HEK293 (cell line): Measurements from ENCODE around the gene TAF1D.

ENCODE experiments used
- CTCF ChIA-PET: fragments of 350-600 bp; formaldehyde crosslinking; extraction: SDS; loops from one replicate; lab custom pipeline; 2021; ENCODE audit warnings: antibody characterized with exemption; lab: Yijun Ruan, JAX
- POLR2A ChIA-PET: fragments of 300-600 bp; formaldehyde crosslinking; extraction: SDS; loops from one replicate; lab custom pipeline; 2020; ENCODE audit warnings: antibody characterized with exemption, inconsistent platforms; lab: Yijun Ruan, JAX
- H3K27ac ChIP-seq: fragments of 200-500 bp; sonication (Bioruptor generic); 2 replicates; pipeline ENCODE4 v1.5.1; 2014; ENCODE audit warnings: low read depth, low read length, control low read depth, inconsistent platforms; ENCODE audit errors: extremely low read depth
- H3K36me3 ChIP-seq, 2 experiments: fragments of 200-500 bp in 1 of 2; sonication (Bioruptor generic) in 1 of 2; 1 replicate in 1 of 2; 2 replicates in 1 of 2; pipeline ENCODE4 v1.5.1; 2014 to 2017; ENCODE audit warnings: inconsistent platforms in 2 of 2, low read length in 2 of 2; ENCODE audit not compliant: control insufficient read depth in 2 of 2, insufficient read depth in 1 of 2
- H3K4me1 ChIP-seq: fragments of 200-500 bp; sonication (Bioruptor generic); 2 replicates; pipeline ENCODE4 v1.5.1; 2014; ENCODE audit warnings: mild to moderate bottlenecking, low read length, inconsistent platforms; ENCODE audit not compliant: control insufficient read depth, insufficient read depth
- H3K4me3 ChIP-seq: 2 replicates; pipeline ENCODE4 v1.5.1; 2011; ENCODE audit warnings: low read depth, mild to moderate bottlenecking, control low read depth, low read length, moderate library complexity
- H3K9me3 ChIP-seq: fragments of 200-500 bp; sonication (Bioruptor generic); 2 replicates; pipeline ENCODE4 v1.5.1; 2014; ENCODE audit warnings: low read depth, low read length, inconsistent platforms; ENCODE audit not compliant: control insufficient read depth, insufficient read depth
- GFI1B ChIP-seq: fragments of 450-650 bp; formaldehyde crosslinking; IDR thresholded peaks from 2 replicates; pipeline ENCODE4 v1.5.1; 2016; ENCODE audit warnings: missing biosample characterization, missing genetic modification characterization
- KLF9 ChIP-seq: fragments of 450-650 bp; formaldehyde crosslinking; IDR thresholded peaks from 2 replicates; pipeline ENCODE4 v1.5.1; 2016; ENCODE audit warnings: missing biosample characterization, missing genetic modification characterization, low read depth
- OSR2 ChIP-seq: fragments of 450-650 bp; formaldehyde crosslinking; IDR thresholded peaks from 2 replicates; pipeline ENCODE4 v1.5.1; 2016; ENCODE audit warnings: missing biosample characterization, missing genetic modification characterization
- ZBTB8A ChIP-seq: fragments of 450-650 bp; formaldehyde crosslinking; IDR thresholded peaks from 2 replicates; pipeline ENCODE4 v1.5.1; 2016; ENCODE audit warnings: missing biosample characterization, missing genetic modification characterization
- ZNF112 ChIP-seq: fragments of 450-650 bp; formaldehyde crosslinking; IDR thresholded peaks from 2 replicates; pipeline ENCODE4 v1.5.0; 2017; ENCODE audit warnings: missing biosample characterization, missing genetic modification characterization
- ZNF23 ChIP-seq: fragments of 450-650 bp; formaldehyde crosslinking; IDR thresholded peaks from 2 replicates; pipeline ENCODE4 v1.5.1; 2016; ENCODE audit warnings: missing biosample characterization, missing genetic modification characterization, borderline replicate concordance
- ZNF266 ChIP-seq: fragments of 450-650 bp; formaldehyde crosslinking; IDR thresholded peaks from 2 replicates; pipeline ENCODE4 v1.5.1; 2016; ENCODE audit warnings: missing biosample characterization, missing genetic modification characterization, low read depth
- ZNF274 ChIP-seq, 2 experiments: fragments of 200-500 bp in 1 of 2; fragments of 450-650 bp in 1 of 2; sonication (Bioruptor generic) in 1 of 2; formaldehyde crosslinking in 1 of 2; IDR thresholded peaks; 2 replicates each; pipeline versions ENCODE4 v1.5.1 to v1.6.1; 2014 to 2016; ENCODE audit warnings: borderline replicate concordance in 1 of 2, inconsistent platforms in 1 of 2, low read length in 1 of 2, missing biosample characterization in 1 of 2, missing genetic modification characterization in 1 of 2
- ZNF311 ChIP-seq: fragments of 450-650 bp; formaldehyde crosslinking; IDR thresholded peaks from 2 replicates; pipeline ENCODE4 v1.5.1; 2017; ENCODE audit warnings: missing biosample characterization, missing genetic modification characterization, borderline replicate concordance
- ZNF362 ChIP-seq: fragments of 450-650 bp; formaldehyde crosslinking; IDR thresholded peaks from 2 replicates; pipeline ENCODE4 v1.5.1; 2016; ENCODE audit warnings: missing biosample characterization, missing genetic modification characterization
- ZNF48 ChIP-seq: fragments of 450-650 bp; formaldehyde crosslinking; IDR thresholded peaks from 2 replicates; pipeline ENCODE4 v1.5.1; 2016; ENCODE audit warnings: missing biosample characterization, missing genetic modification characterization
- ZNF558 ChIP-seq: fragments of 450-650 bp; formaldehyde crosslinking; IDR thresholded peaks from 2 replicates; pipeline ENCODE4 v1.5.1; 2016; ENCODE audit warnings: missing biosample characterization, missing genetic modification characterization
- ZNF639 ChIP-seq: fragments of 450-650 bp; formaldehyde crosslinking; IDR thresholded peaks from 2 replicates; pipeline ENCODE4 v1.5.1; 2016; ENCODE audit warnings: missing biosample characterization, missing genetic modification characterization
- ZNF660 ChIP-seq: fragments of 450-650 bp; IDR thresholded peaks from 2 replicates; pipeline ENCODE4 v1.5.1; 2018; ENCODE audit warnings: missing biosample characterization, mild to moderate bottlenecking, missing genetic modification characterization
- ZNF664 ChIP-seq: fragments of 450-650 bp; formaldehyde crosslinking; IDR thresholded peaks from 2 replicates; pipeline ENCODE4 v1.5.1; 2016; ENCODE audit warnings: missing biosample characterization, missing genetic modification characterization
- ZNF677 ChIP-seq: fragments of 450-650 bp; IDR thresholded peaks from 2 replicates; pipeline ENCODE4 v1.5.0; 2018; ENCODE audit warnings: missing biosample characterization, mild to moderate bottlenecking, missing genetic modification characterization, moderate library complexity
- ZNF768 ChIP-seq: fragments of 450-650 bp; formaldehyde crosslinking; IDR thresholded peaks from 2 replicates; pipeline ENCODE4 v1.5.1; 2018; ENCODE audit warnings: missing biosample characterization, mild to moderate bottlenecking, missing genetic modification characterization
- ZNF776 ChIP-seq: fragments of 450-650 bp; formaldehyde crosslinking; IDR thresholded peaks from 2 replicates; pipeline ENCODE4 v1.5.0; 2017; ENCODE audit warnings: missing biosample characterization, missing genetic modification characterization, borderline replicate concordance
- TF ChIP-seq, protein P1 (sequence below): fragments of 450-650 bp; formaldehyde crosslinking; IDR thresholded peaks from 2 replicates; pipeline ENCODE4 v1.5.1; 2017; ENCODE audit warnings: missing biosample characterization, missing genetic modification characterization
- TF ChIP-seq, protein P2 (sequence below): fragments of 450-650 bp; formaldehyde crosslinking; conservative IDR thresholded peaks from 2 replicates; pipeline ENCODE4 v1.5.1; 2016; ENCODE audit warnings: low read depth, missing biosample characterization, missing genetic modification characterization

The TAF1D gene

GRCh38 chr11:93757301-93757700 is 16.0 kb upstream of the TAF1D start (continued):
- no peak for TF ChIP-seq KLF9 (tag by site-specific recombination)
- TF ChIP-seq ZBTB8A, result no peak

DNA sequence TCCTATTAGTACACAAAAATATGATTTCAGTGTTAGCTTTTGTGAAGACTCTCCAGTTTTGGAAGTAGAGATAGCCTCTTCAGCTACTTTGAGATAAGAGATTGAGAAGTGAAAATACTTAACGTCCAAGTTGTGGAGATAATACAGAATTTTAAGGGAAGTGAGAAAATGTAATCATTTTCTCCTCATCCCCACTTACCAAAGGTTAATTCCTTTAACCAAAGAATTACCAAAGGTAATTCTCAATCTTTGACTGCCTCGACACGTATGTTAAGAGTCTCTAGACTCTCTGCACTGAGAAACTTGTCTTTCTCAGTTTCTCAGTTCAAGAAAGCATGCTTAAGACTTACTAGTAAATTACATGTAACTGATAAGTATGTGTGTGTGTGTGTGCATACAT is 15.5 kb upstream of the TAF1D start:
- H3K36me3 ChIP-seq, result peaks cover 0 to 57% of the 10 kb centered on the region in 2 experiments; a peak in 2 of 3 replicates
- ChIA-PET POLR2A (no interaction called here), CTCF (interaction anchor here (1.0 kb wide), 1 partner anchor 138 kb away, joined by 3 read pairs; no protein-coding TSS in a partner anchor)
- TF ChIP-seq OSR2 (tag by site-specific recombination) (no peak), ZNF48 (tag by site-specific recombination) (no peak), GFI1B (tag by site-specific recombination) (no peak), ZNF768 (no peak), ZNF677 (tag by site-specific recombination) (no peak), ZNF660 (no peak), ZNF639 (tag by site-specific recombination) (no peak)
- TF ChIP-seq, protein P1, sequence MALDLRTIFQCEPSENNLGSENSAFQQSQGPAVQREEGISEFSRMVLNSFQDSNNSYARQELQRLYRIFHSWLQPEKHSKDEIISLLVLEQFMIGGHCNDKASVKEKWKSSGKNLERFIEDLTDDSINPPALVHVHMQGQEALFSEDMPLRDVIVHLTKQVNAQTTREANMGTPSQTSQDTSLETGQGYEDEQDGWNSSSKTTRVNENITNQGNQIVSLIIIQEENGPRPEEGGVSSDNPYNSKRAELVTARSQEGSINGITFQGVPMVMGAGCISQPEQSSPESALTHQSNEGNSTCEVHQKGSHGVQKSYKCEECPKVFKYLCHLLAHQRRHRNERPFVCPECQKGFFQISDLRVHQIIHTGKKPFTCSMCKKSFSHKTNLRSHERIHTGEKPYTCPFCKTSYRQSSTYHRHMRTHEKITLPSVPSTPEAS (tag by site-specific recombination), result no peak
- H3K27ac ChIP-seq, result no peak overlapping the region
- no peak overlapping the region for H3K4me3 ChIP-seq
- no peaks in the 10 kb centered on the region for H3K9me3 ChIP-seq
- H3K4me1 ChIP-seq, result no peaks in the 10 kb centered on the region

- TF ChIP-seq ZNF362 (no peak), ZNF776 (tag by site-specific recombination) (no peak), ZNF558 (tag by site-specific recombination) (no peak), ZNF311 (no peak), ZNF23 (tag by site-specific recombination) (no peak), ZNF266 (tag by site-specific recombination) (no peak), ZNF664 (tag by site-specific recombination) (no peak), ZNF274 (IDR thresholded peaks at IDR 0.05; ENCODE audit: low read length) (no peak), ZNF274 (tag by site-specific recombination; IDR thresholded peaks at IDR 0.05; ENCODE audit: borderline replicate concordance) (no peak), ZNF112 (tag by site-specific recombination) (no peak)
- TF ChIP-seq, protein P2, sequence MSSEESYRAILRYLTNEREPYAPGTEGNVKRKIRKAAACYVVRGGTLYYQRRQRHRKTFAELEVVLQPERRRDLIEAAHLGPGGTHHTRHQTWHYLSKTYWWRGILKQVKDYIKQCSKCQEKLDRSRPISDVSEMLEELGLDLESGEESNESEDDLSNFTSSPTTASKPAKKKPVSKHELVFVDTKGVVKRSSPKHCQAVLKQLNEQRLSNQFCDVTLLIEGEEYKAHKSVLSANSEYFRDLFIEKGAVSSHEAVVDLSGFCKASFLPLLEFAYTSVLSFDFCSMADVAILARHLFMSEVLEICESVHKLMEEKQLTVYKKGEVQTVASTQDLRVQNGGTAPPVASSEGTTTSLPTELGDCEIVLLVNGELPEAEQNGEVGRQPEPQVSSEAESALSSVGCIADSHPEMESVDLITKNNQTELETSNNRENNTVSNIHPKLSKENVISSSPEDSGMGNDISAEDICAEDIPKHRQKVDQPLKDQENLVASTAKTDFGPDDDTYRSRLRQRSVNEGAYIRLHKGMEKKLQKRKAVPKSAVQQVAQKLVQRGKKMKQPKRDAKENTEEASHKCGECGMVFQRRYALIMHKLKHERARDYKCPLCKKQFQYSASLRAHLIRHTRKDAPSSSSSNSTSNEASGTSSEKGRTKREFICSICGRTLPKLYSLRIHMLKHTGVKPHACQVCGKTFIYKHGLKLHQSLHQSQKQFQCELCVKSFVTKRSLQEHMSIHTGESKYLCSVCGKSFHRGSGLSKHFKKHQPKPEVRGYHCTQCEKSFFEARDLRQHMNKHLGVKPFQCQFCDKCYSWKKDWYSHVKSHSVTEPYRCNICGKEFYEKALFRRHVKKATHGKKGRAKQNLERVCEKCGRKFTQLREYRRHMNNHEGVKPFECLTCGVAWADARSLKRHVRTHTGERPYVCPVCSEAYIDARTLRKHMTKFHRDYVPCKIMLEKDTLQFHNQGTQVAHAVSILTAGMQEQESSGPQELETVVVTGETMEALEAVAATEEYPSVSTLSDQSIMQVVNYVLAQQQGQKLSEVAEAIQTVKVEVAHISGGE (tag by site-specific recombination), result no peak
- H3K4me1 ChIP-seq, result no peaks in the 10 kb centered on the region
Observed at GRCh38 chr11:93753241-93753640, 11.9 kb upstream of the TAF1D start.

More at GRCh38 chr11:93753241-93753640, 11.9 kb upstream of the TAF1D start:
- H3K27ac ChIP-seq, result no peak overlapping the region
- H3K9me3 ChIP-seq, result no peaks in the 10 kb centered on the region
- no peak overlapping the region for H3K4me3 ChIP-seq
- peaks cover 0 to 28% of the 10 kb centered on the region in 2 experiments; a peak in 2 of 3 replicates for H3K36me3 ChIP-seq
- ChIA-PET CTCF (no interaction called here), POLR2A (no interaction called here)
